GM10248 (cell line): ENCODE results near the gene PAGR1.

ENCODE experiments used
- CTCF ChIA-PET: fragments of 300-600 bp; sonication (Branson Sonifier 250); formaldehyde crosslinking; extraction: SDS; loops from one replicate; lab custom pipeline; 2021; ENCODE audit warnings: antibody characterized with exemption; lab: Yijun Ruan, JAX
- POLR2A ChIA-PET: fragments of 350-650 bp; sonication (Branson Sonifier 250); formaldehyde crosslinking; extraction: SDS; loops from one replicate; lab custom pipeline; 2020; ENCODE audit warnings: antibody characterized with exemption; lab: Yijun Ruan, JAX
- DNase-seq: peaks from one replicate; pipeline ENCODE4 v3.0.0; 2012; ENCODE audit errors: extremely low spot score
- CTCF ChIP-seq: IDR thresholded peaks from 2 replicates; pipeline ENCODE4 v1.5.1; 2012; ENCODE audit warnings: mild to moderate bottlenecking, low read depth; ENCODE audit errors: extremely low read depth, missing control alignments, control extremely low read depth

Gene PAGR1

GRCh38 chr16:29834079-29834478 is 18.1 kb downstream of the PAGR1 start:
- no peak for DNase-seq
- no peak for TF ChIP-seq CTCF
- ChIA-PET CTCF (interaction anchor here (1.6 to 1.7 kb wide), 2 partner anchors 10 to 15 kb away, joined by 5 to 6 read pairs; no protein-coding TSS in a partner anchor), POLR2A (no interaction called here)

- ChIA-PET CTCF (interaction anchor here (1.7 kb wide), 1 partner anchor 8 kb away, joined by 5 read pairs; no protein-coding TSS in a partner anchor), POLR2A (no interaction called here)
- no peak for DNase-seq
- no peak for TF ChIP-seq CTCF
These were observed 20.0 kb downstream of the PAGR1 start for GRCh38 chr16:29835926-29836325.

GRCh38 chr16:29836623-29837022 is 20.7 kb downstream of the PAGR1 start:
- no peak for DNase-seq
- TF ChIP-seq CTCF, result no peak
- ChIA-PET CTCF (no interaction called here), POLR2A (no interaction called here)

- no peak for DNase-seq
- TF ChIP-seq CTCF, result no peak
- ChIA-PET POLR2A (no interaction called here), CTCF (interaction anchor here (0.8 to 2.6 kb wide), 3 partner anchors 11 to 146 kb away, joined by 3 to 14 read pairs (median 3); no protein-coding TSS in a partner anchor)
These were observed 21.9 kb downstream of the PAGR1 start for GRCh38 chr16:29837841-29838240.

- no peak for DNase-seq
- ChIA-PET CTCF (interaction anchor here (1.2 to 2.6 kb wide), 2 partner anchors 9 to 50 kb away, joined by 3 to 14 read pairs; partner anchors contain the start of gene KIF22), POLR2A (no interaction called here)
- no peak for TF ChIP-seq CTCF
These were observed 23.9 kb downstream of the PAGR1 start for GRCh38 chr16:29839822-29840221.

- DNase-seq, result no peak
- POLR2A ChIA-PET, result no interaction called here
- CTCF ChIA-PET, result interaction anchor here (1.2 to 2.6 kb wide), 2 partner anchors 8 to 50 kb away, joined by 3 to 14 read pairs; partner anchors contain the start of gene KIF22
- TF ChIP-seq CTCF, result no peak
These were observed 24.3 kb downstream of the PAGR1 start for GRCh38 chr16:29840240-29840639.
